Gastrocnemius medialis (tissue), 4 donors: Measurements from ENCODE around the gene TFCP2L1.

ENCODE experiments used
- POLR2A ChIP-seq, 2 donors: fragments of 450-650 bp; IDR thresholded peaks; one replicate each; pipeline ENCODE4 v1.6.1; 2017; ENCODE audit warnings: antibody characterized with exemption in 2 of 2, mild to moderate bottlenecking in 2 of 2, moderate library complexity in 2 of 2
- TF ChIP-seq, protein P1 (sequence below), 5 experiments: fragments of 450-650 bp in 3 of 5; fragments of 200-600 bp in 2 of 5; sonication (generic) in 2 of 5; IDR thresholded peaks in 4 of 5; conservative IDR thresholded peaks in 1 of 5; 1 replicate in 4 of 5; 2 replicates in 1 of 5; pipeline ENCODE4 v1.5.1; 2016 to 2019; ENCODE audit warnings: antibody characterized with exemption in 5 of 5, mild to moderate bottlenecking in 3 of 5, moderate library complexity in 3 of 5

DNA sequence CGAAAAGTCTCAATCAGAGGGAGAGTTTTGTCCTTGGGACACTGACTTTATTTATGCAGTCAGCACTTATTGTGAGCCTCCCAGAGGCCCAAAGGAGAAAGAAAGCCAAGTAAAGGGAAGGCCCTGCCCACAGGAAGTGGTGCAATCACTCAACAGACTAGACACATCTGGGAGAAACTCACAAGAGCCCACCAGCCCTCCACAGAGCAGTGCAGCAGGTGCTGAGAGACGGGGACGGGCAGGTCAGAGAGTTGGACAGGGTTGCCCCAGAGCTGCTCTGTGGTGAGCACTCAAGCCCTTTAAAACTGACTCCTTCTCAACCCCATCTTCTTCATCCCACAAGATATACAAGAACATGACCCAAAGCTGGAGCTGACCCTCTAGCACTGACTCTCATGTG, 96.0 kb downstream of the TFCP2L1 start:
- TF ChIP-seq POLR2A (IDR thresholded peaks at IDR 0.05), result no peak
- TF ChIP-seq, protein P1, sequence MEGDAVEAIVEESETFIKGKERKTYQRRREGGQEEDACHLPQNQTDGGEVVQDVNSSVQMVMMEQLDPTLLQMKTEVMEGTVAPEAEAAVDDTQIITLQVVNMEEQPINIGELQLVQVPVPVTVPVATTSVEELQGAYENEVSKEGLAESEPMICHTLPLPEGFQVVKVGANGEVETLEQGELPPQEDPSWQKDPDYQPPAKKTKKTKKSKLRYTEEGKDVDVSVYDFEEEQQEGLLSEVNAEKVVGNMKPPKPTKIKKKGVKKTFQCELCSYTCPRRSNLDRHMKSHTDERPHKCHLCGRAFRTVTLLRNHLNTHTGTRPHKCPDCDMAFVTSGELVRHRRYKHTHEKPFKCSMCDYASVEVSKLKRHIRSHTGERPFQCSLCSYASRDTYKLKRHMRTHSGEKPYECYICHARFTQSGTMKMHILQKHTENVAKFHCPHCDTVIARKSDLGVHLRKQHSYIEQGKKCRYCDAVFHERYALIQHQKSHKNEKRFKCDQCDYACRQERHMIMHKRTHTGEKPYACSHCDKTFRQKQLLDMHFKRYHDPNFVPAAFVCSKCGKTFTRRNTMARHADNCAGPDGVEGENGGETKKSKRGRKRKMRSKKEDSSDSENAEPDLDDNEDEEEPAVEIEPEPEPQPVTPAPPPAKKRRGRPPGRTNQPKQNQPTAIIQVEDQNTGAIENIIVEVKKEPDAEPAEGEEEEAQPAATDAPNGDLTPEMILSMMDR (IDR thresholded peaks at IDR 0.05 in 4 of 5, conservative IDR thresholded peaks at IDR 0.05 in 1 of 5), result no peak
